GM12878 (cell line): ENCODE results near the gene GSTA1. TPM values are rescaled to one million over a fixed set of nuclear protein-coding genes. Genes with fewer than 3 reads are reported as not detected.

Source experiments
- ATAC-seq: fragments of 200-7000 bp; cut with Tn5 transposase; 3 replicates; pipeline ENCODE4 v1.9.1; 2020; ENCODE audit warnings: mild to moderate bottlenecking, moderate library complexity
- BruUV-seq: library from RNA; stranded (reverse); fragments of 400-500 nt; replicated peaks from 2 replicates; lab custom pipeline; 2021; lab: Mats Ljungman, UMichigan
- CTCF ChIA-PET: fragments of 300-600 bp; sonication (Branson Sonifier 250); formaldehyde crosslinking; extraction: SDS; loops from one replicate; lab custom pipeline; 2021; ENCODE audit warnings: inconsistent platforms; lab: Yijun Ruan, JAX
- POLR2A ChIA-PET: fragments of 350-600 bp; formaldehyde crosslinking; extraction: SDS; loops from one replicate; lab custom pipeline; 2021; ENCODE audit warnings: inconsistent platforms; lab: Charles Lee
- RAD21 ChIA-PET: fragments of 300-600 bp; sonication (Branson Sonifier 250); formaldehyde crosslinking; loops from one replicate; lab custom pipeline; 2023; ENCODE audit warnings: antibody characterized with exemption; ENCODE audit not compliant: unreplicated experiment; lab: Charles Lee
- SMC1A ChIA-PET: fragments of 300-600 bp; sonication (Branson Sonifier 250); formaldehyde crosslinking; loops from one replicate; lab custom pipeline; 2023; ENCODE audit not compliant: unreplicated experiment, uncharacterized antibody; lab: Charles Lee
- DNase-seq: peaks from one replicate; pipeline ENCODE4 v3.0.0-alpha.2; 2011; ENCODE audit warnings: low read depth, low spot score
- FAIRE-seq: peaks from 3 replicates; lab custom pipeline; 2011; peaks lifted over from hg19 to GRCh38; lab: Jason Lieb, UNC
- H2AFZ ChIP-seq: 2 replicates; pipeline ENCODE4 v1.6.0; 2011; ENCODE audit warnings: low read depth, low read length, control low read depth; ENCODE audit not compliant: control insufficient read depth
- H3K27ac ChIP-seq: 2 replicates; pipeline ENCODE4 v1.5.1; 2011; ENCODE audit warnings: control low read depth; ENCODE audit not compliant: control insufficient read depth, insufficient read depth
- H3K27me3 ChIP-seq, 2 experiments: replicated peaks in 1 of 2; 2 replicates each; pipeline versions ENCODE4 v1.6.0 to v1.6.1; 2011; ENCODE audit warnings: low read length in 1 of 2; ENCODE audit not compliant: control insufficient read depth in 2 of 2, insufficient read depth in 2 of 2
- H3K36me3 ChIP-seq, 2 experiments: 2 replicates each; pipeline ENCODE4 v1.5.1; 2011; ENCODE audit warnings: low read length in 1 of 2; ENCODE audit not compliant: control insufficient read depth in 2 of 2, insufficient read depth in 2 of 2
- H3K4me1 ChIP-seq: 2 replicates; pipeline ENCODE4 v1.6.1; 2011; ENCODE audit warnings: mild to moderate bottlenecking, low read length, moderate library complexity, mixed read lengths; ENCODE audit not compliant: control insufficient read depth, insufficient read depth
- H3K4me2 ChIP-seq: 2 replicates; pipeline ENCODE4 v1.6.0; 2011; ENCODE audit warnings: control low read depth; ENCODE audit not compliant: control insufficient read depth, insufficient read depth
- H3K4me3 ChIP-seq: fragments of 200-600 bp; sonication (generic); 2 replicates; pipeline ENCODE4 v1.5.1; 2016
- H3K79me2 ChIP-seq: 2 replicates; pipeline ENCODE4 v1.6.0; 2011; ENCODE audit warnings: low read length; ENCODE audit not compliant: control insufficient read depth, insufficient read depth
- H3K9ac ChIP-seq: 2 replicates; pipeline ENCODE4 v1.8.0; 2011; ENCODE audit warnings: low read length, control low read depth, mixed read lengths; ENCODE audit not compliant: control insufficient read depth, insufficient read depth
- H3K9me3 ChIP-seq: replicated peaks from 3 replicates; pipeline ENCODE4 v1.5.1; 2011; ENCODE audit warnings: mild to moderate bottlenecking, low read length; ENCODE audit not compliant: control insufficient read depth, insufficient read depth
- H4K20me1 ChIP-seq: 2 replicates; pipeline ENCODE4 v1.6.0; 2011; ENCODE audit not compliant: control insufficient read depth, insufficient read depth
- ASH2L ChIP-seq: fragments of 300-600, 200-600 bp; sonication (generic); IDR thresholded peaks from 2 replicates; pipeline ENCODE4 v1.6.1; 2017; ENCODE audit warnings: low read depth, mild to moderate bottlenecking, borderline replicate concordance
- BACH1 ChIP-seq: fragments of 450-650 bp; IDR thresholded peaks from 2 replicates; pipeline ENCODE4 v1.6.1; 2017; ENCODE audit warnings: mild to moderate bottlenecking, borderline replicate concordance
- ETV6 ChIP-seq, 2 experiments: fragments of 450-650 bp in 1 of 2; IDR thresholded peaks in 1 of 2; conservative IDR thresholded peaks in 1 of 2; 2 replicates each; pipeline ENCODE4 v1.6.1; 2014; ENCODE audit warnings: antibody characterized with exemption in 1 of 2, borderline replicate concordance in 1 of 2, low read depth in 1 of 2, mild to moderate bottlenecking in 1 of 2, moderate library complexity in 1 of 2
- EZH2 ChIP-seq: IDR thresholded peaks from 2 replicates; pipeline ENCODE4 v1.6.1; 2012; ENCODE audit warnings: low read depth, mild to moderate bottlenecking, control low read depth, inconsistent platforms, low read length, borderline replicate concordance; ENCODE audit not compliant: control insufficient read depth
- FOXM1 ChIP-seq: IDR thresholded peaks from 2 replicates; pipeline ENCODE4 v1.6.1; 2012; ENCODE audit warnings: low read depth, mild to moderate bottlenecking, inconsistent platforms, low read length, moderate library complexity
- IKZF1 ChIP-seq: fragments of 450-650 bp; conservative IDR thresholded peaks from 2 replicates; pipeline ENCODE4 v1.6.1; 2017; ENCODE audit warnings: antibody characterized with exemption, mild to moderate bottlenecking
- RB1 ChIP-seq: fragments of 450-650 bp; formaldehyde crosslinking; IDR thresholded peaks from 2 replicates; pipeline ENCODE4 v1.6.1; 2017; ENCODE audit warnings: mild to moderate bottlenecking, borderline replicate concordance
- SMAD1 ChIP-seq: fragments of 450-650 bp; IDR thresholded peaks from 2 replicates; pipeline ENCODE4 v1.6.1; 2018; ENCODE audit warnings: mild to moderate bottlenecking, low read depth; ENCODE audit not compliant: partially characterized antibody
- SMAD5 ChIP-seq: IDR thresholded peaks from 2 replicates; pipeline ENCODE4 v1.6.1; 2016; ENCODE audit warnings: antibody characterized with exemption, low read depth
- TARDBP ChIP-seq: IDR thresholded peaks from 2 replicates; pipeline ENCODE4 v1.6.1; 2016; ENCODE audit warnings: borderline replicate concordance
- ZNF24 ChIP-seq: fragments of 450-650 bp; IDR thresholded peaks from 2 replicates; pipeline ENCODE4 v1.6.1; 2017; ENCODE audit warnings: antibody characterized with exemption, mild to moderate bottlenecking
- WGBS: methylation state at CpG from one replicate; pipeline ENCODE4 v1.1.6; 2016; ENCODE audit warnings: low lambda C conversion rate; ENCODE audit not compliant: insufficient replicate concordance, insufficient coverage; ENCODE audit errors: missing lambda C conversion rate; 5-methylcytosine and 5-hydroxymethylcytosine counted together
- in situ Hi-C: fragments of 300-500 bp; cut with MboI; formaldehyde crosslinking; loops from 9 replicates; pipeline ENCODE4 v1.14.3; 2018; ENCODE audit warnings: mixed read lengths
- intact Hi-C: fragments of 100-400 bp; cut with micrococcal nuclease; formaldehyde crosslinking; loops from one replicate; pipeline ENCODE4 v1.14.2; 2022; ENCODE audit not compliant: unreplicated experiment
- polyA plus RNA-seq, 11 experiments: library from polyadenylated mRNA; depleted of rRNA in 4 of 11; unstranded in 6 of 11; stranded (reverse) in 5 of 11; fragments of >200 nt; fragmentation: Nextera tagmentation in 4 of 11; fragmentation: Illumina TruSeq in 1 of 11; extraction: Ambion mirVana in 4 of 11; extraction: Trizol in 1 of 11; gene quantifications; 1 replicate in 1 of 11; 2 replicates in 10 of 11; pipeline versions ENCODE4 v1.2.1 to v1.2.3, GENCODE V29; 2011 to 2016; ENCODE audit warnings: inconsistent platforms in 2 of 11, missing spikeins in 2 of 11, low read depth in 1 of 11
- total RNA-seq, 4 experiments: library from RNA; depleted of rRNA in 3 of 4; stranded (reverse); fragments of >200 nt in 3 of 4; fragmentation: Illumina TruSeq in 1 of 4; extraction: Trizol in 1 of 4; gene quantifications; 2 replicates each; pipeline versions ENCODE4 v1.2.1 to v1.2.3, GENCODE V29; 2013 to 2021
- TF ChIP-seq, protein P1 (sequence below): fragments of 450-650 bp; formaldehyde crosslinking; IDR thresholded peaks from 2 replicates; pipeline ENCODE4 v1.4.0; 2020; ENCODE audit warnings: mild to moderate bottlenecking, moderate library complexity
- TF ChIP-seq, protein P2 (sequence below): fragments of 450-650 bp; IDR thresholded peaks from 2 replicates; pipeline ENCODE4 v1.6.1; 2017; ENCODE audit warnings: mild to moderate bottlenecking, moderate library complexity
- TF ChIP-seq, protein P3 (sequence below): fragments of 150-350 bp; IDR thresholded peaks from 2 replicates; pipeline ENCODE4 v1.6.1; 2014; ENCODE audit warnings: mild to moderate bottlenecking, low read depth, low read length

The GSTA1 gene
- total and polyA plus RNA-seq, 10 of the 15 experiments (the other 5 are each of a cell fraction or from before 2014, with no cell fraction given): 0.51 TPM; not detected in 9

DNA sequence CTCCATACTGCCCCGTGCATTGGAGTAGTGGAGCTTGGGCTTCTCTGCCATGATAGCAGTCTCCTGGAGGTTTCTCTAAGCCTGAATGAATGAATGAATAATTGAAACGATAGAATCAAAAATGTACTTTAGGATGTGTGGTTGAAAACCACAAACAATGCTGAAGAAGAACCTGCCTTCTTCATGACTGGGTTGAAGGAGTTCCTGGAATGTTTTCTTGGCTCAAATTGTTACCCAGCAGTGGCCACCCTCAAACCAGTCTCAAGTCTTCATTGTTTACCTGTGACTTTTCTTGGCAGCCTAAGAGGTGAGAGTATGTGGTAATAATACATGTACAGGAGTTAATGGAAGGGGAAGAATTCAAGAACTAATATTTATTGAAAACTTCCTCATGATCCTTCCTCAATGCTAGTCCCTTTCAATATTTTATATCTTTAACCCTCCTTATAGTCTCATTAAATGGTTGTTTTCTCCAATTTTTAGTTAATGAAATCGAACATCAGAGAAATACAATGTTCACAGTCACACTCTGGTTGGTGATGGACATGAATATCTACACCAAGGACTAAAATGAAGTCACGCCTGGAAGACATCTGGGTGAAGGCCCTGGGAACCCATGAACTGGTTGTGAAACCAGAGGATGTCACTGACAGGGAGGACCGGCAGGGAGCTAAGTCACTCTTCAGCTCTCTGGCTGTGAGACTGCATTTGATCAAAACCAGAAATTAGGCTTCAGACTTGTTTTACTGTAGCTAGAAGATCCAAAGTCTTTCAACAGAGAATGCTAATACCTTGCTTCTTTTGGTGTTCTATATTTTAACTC lies 37.4 kb upstream of the GSTA1 start, which contains the start of gene GSTA5:
GSTA5 (minus strand) TSS at position 51 of the 823 bp plus-strand sequence.
- CTCF ChIA-PET: interaction anchor here (0.7 to 1.3 kb wide), 2 partner anchors 155 to 222 kb away, joined by 3 read pairs; no protein-coding TSS in a partner anchor
- DNase-seq: no peak
- TF ChIP-seq BACH1: no peak
- no peak for TF ChIP-seq TARDBP
- TF ChIP-seq, protein P1, sequence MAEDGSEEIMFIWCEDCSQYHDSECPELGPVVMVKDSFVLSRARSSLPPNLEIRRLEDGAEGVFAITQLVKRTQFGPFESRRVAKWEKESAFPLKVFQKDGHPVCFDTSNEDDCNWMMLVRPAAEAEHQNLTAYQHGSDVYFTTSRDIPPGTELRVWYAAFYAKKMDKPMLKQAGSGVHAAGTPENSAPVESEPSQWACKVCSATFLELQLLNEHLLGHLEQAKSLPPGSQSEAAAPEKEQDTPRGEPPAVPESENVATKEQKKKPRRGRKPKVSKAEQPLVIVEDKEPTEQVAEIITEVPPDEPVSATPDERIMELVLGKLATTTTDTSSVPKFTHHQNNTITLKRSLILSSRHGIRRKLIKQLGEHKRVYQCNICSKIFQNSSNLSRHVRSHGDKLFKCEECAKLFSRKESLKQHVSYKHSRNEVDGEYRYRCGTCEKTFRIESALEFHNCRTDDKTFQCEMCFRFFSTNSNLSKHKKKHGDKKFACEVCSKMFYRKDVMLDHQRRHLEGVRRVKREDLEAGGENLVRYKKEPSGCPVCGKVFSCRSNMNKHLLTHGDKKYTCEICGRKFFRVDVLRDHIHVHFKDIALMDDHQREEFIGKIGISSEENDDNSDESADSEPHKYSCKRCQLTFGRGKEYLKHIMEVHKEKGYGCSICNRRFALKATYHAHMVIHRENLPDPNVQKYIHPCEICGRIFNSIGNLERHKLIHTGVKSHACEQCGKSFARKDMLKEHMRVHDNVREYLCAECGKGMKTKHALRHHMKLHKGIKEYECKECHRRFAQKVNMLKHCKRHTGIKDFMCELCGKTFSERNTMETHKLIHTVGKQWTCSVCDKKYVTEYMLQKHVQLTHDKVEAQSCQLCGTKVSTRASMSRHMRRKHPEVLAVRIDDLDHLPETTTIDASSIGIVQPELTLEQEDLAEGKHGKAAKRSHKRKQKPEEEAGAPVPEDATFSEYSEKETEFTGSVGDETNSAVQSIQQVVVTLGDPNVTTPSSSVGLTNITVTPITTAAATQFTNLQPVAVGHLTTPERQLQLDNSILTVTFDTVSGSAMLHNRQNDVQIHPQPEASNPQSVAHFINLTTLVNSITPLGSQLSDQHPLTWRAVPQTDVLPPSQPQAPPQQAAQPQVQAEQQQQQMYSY (CRISPR knock-in tag): no peak
- TF ChIP-seq, protein P2, sequence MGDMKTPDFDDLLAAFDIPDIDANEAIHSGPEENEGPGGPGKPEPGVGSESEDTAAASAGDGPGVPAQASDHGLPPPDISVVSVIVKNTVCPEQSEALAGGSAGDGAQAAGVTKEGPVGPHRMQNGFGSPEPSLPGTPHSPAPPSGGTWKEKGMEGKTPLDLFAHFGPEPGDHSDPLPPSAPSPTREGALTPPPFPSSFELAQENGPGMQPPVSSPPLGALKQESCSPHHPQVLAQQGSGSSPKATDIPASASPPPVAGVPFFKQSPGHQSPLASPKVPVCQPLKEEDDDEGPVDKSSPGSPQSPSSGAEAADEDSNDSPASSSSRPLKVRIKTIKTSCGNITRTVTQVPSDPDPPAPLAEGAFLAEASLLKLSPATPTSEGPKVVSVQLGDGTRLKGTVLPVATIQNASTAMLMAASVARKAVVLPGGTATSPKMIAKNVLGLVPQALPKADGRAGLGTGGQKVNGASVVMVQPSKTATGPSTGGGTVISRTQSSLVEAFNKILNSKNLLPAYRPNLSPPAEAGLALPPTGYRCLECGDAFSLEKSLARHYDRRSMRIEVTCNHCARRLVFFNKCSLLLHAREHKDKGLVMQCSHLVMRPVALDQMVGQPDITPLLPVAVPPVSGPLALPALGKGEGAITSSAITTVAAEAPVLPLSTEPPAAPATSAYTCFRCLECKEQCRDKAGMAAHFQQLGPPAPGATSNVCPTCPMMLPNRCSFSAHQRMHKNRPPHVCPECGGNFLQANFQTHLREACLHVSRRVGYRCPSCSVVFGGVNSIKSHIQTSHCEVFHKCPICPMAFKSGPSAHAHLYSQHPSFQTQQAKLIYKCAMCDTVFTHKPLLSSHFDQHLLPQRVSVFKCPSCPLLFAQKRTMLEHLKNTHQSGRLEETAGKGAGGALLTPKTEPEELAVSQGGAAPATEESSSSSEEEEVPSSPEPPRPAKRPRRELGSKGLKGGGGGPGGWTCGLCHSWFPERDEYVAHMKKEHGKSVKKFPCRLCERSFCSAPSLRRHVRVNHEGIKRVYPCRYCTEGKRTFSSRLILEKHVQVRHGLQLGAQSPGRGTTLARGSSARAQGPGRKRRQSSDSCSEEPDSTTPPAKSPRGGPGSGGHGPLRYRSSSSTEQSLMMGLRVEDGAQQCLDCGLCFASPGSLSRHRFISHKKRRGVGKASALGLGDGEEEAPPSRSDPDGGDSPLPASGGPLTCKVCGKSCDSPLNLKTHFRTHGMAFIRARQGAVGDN: no peak
- TF ChIP-seq EZH2: no peak
- TF ChIP-seq FOXM1: no peak
- no peak for TF ChIP-seq ETV6 (conservative IDR thresholded peaks at IDR 0.05 in 1 of 2, IDR thresholded peaks at IDR 0.05 in 1 of 2; ENCODE audit: borderline replicate concordance in 1 of 2, low read depth in 1 of 2)
- TF ChIP-seq, protein P3, sequence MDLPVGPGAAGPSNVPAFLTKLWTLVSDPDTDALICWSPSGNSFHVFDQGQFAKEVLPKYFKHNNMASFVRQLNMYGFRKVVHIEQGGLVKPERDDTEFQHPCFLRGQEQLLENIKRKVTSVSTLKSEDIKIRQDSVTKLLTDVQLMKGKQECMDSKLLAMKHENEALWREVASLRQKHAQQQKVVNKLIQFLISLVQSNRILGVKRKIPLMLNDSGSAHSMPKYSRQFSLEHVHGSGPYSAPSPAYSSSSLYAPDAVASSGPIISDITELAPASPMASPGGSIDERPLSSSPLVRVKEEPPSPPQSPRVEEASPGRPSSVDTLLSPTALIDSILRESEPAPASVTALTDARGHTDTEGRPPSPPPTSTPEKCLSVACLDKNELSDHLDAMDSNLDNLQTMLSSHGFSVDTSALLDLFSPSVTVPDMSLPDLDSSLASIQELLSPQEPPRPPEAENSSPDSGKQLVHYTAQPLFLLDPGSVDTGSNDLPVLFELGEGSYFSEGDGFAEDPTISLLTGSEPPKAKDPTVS: no peak
- no peak for TF ChIP-seq SMAD5
- no peak for TF ChIP-seq ZNF24
- no peak for TF ChIP-seq ASH2L
- TF ChIP-seq RB1: no peak
- no peak for TF ChIP-seq SMAD1
- no peak for TF ChIP-seq IKZF1

More for the DNA sequence above, 37.4 kb upstream of the GSTA1 start, which contains the start of gene GSTA5:
- intact Hi-C loops: no loop called here
- Histone ChIP-seq H3K36me3 (no peaks in the 10 kb centered on the region), H3K79me2 (no peaks in the 10 kb centered on the region), H3K9ac (no peak within 1 kb of the TSS), H3K27me3 (no peaks in the 10 kb centered on the region), H3K4me2 (no peak within 1 kb of the TSS), H4K20me1 (no peaks in the 10 kb centered on the region), H3K9me3 (no peaks in the 10 kb centered on the region), H3K4me1 (no peaks in the 10 kb centered on the region), H3K4me3 (no peak within 1 kb of the TSS), H2AFZ (no peak within 1 kb of the TSS), H3K27ac (no peak within 1 kb of the TSS)
- RAD21 ChIA-PET: no interaction called here
- WGBS: 22% methylated on average over 5 of the region's 5 CpGs
- FAIRE-seq: no peak
- SMC1A ChIA-PET: interaction anchor here (0.9 kb wide), 1 partner anchor 237 kb away, joined by 3 read pairs; no protein-coding TSS in a partner anchor
- in situ Hi-C loops: no loop called here
- POLR2A ChIA-PET: no interaction called here
- no TSS peak for BruUV-seq
- no peak for ATAC-seq
